ENCODE measurements around the gene ARHGAP10. TPM values are rescaled to one million over a fixed set of nuclear protein-coding genes. Genes with fewer than 3 reads are reported as not detected.

The ARHGAP10 gene
- total RNA-seq, 4 donors from 2014 or later: 26.5 to 117 (median 29.7) TPM

DNA sequence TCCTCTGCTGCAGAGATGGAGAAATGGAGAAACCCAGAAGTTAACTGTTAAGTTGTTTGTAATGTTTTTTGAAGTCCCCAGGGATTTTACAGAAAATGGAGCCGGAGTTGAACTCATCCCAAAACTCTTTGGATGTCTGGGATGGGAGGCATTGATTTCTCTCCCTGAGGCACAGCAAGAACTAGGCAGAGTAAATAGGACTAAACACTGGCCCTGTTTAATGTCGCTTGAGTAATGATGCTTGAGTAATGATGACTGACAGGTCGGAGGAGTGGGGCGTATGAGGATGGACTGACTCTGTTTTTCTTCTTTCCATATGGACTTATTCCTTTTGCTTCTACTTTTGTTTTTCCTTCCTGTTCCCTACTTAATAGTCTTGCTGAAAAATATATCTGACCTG, 69.9 kb downstream of the ARHGAP10 start:
- H3K27me3 ChIP-seq: no peaks in the 10 kb centered on the region
- H3K36me3 ChIP-seq: no peaks in the 10 kb centered on the region
- H3K27ac ChIP-seq: no peak overlapping the region
- 71 to 75% methylated on average over 4 of the region's 4 CpGs for WGBS, 2 donors
- intact Hi-C loops (cut with DNase I): no loop called here
- TF ChIP-seq, protein P1, sequence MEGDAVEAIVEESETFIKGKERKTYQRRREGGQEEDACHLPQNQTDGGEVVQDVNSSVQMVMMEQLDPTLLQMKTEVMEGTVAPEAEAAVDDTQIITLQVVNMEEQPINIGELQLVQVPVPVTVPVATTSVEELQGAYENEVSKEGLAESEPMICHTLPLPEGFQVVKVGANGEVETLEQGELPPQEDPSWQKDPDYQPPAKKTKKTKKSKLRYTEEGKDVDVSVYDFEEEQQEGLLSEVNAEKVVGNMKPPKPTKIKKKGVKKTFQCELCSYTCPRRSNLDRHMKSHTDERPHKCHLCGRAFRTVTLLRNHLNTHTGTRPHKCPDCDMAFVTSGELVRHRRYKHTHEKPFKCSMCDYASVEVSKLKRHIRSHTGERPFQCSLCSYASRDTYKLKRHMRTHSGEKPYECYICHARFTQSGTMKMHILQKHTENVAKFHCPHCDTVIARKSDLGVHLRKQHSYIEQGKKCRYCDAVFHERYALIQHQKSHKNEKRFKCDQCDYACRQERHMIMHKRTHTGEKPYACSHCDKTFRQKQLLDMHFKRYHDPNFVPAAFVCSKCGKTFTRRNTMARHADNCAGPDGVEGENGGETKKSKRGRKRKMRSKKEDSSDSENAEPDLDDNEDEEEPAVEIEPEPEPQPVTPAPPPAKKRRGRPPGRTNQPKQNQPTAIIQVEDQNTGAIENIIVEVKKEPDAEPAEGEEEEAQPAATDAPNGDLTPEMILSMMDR (IDR thresholded peaks at IDR 0.05): no peak
- no peak for TF ChIP-seq POLR2A (IDR thresholded peaks at IDR 0.05)
- no peaks in the 10 kb centered on the region for H3K9me3 ChIP-seq
- peaks cover 0 to 58% (median 25%) of the 10 kb centered on the region in 3 donors for H3K4me1 ChIP-seq
- H3K4me3 ChIP-seq: no peak overlapping the region
- DNase-seq: no peak

DNA sequence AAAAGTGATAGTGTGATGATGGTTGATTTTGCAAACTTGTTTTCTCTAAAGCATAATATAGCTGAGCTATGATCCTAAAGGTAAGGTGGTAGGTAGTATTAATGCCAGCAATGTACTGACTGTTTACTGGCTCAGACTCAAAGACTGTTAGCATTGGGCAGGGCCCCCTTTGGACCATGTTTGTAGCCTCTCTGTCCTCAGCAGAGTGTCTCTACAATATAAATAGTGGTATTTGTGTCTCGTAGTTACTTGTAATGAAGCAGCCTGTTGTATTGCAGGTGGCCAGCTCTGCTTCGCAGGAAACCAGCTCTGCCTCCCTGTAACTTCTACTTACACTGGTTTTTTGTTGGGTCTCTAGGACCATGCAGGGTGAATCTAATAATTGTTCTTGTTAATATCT, 70.5 kb downstream of the ARHGAP10 start:
- Histone ChIP-seq H3K36me3 (no peaks in the 10 kb centered on the region), H3K27me3 (no peaks in the 10 kb centered on the region), H3K27ac (no peak overlapping the region), H3K4me3 (no peak overlapping the region), H3K9me3 (no peaks in the 10 kb centered on the region), H3K4me1 (peaks cover 0 to 58% (median 25%) of the 10 kb centered on the region in 3 donors)
- WGBS, 2 donors: 62 to 85% methylated on average over 2 of the region's 2 CpGs
- TF ChIP-seq POLR2A (IDR thresholded peaks at IDR 0.05): no peak
- TF ChIP-seq, protein P1 (IDR thresholded peaks at IDR 0.05): no peak
- intact Hi-C loops (cut with DNase I): no loop called here
- no peak for DNase-seq

DNA sequence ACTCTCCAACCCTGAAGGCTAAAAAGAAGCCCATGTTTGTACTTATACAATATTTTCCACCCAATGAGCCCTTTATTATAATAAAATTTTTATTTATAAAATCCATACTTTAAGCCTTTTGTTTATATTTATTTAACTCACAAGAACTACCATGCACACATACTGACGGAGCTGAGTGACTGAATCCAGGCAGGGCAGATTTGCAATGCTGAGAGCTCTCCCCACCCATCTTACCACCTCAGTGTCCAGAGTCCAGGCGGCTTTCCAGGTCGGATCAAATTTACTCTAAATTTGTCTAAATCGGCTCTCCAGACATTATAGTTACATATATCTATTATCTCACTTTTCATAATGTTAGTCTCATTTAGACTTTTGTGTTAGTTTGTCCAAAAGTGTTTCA, 74.1 kb downstream of the ARHGAP10 start:
- Histone ChIP-seq H3K36me3 (peaks cover 0 to 6% (median 0%) of the 10 kb centered on the region in 3 donors), H3K4me1 (peaks cover 0 to 51% (median 14%) of the 10 kb centered on the region in 3 donors), H3K27ac (no peak overlapping the region), H3K27me3 (no peaks in the 10 kb centered on the region), H3K4me3 (no peak overlapping the region), H3K9me3 (no peaks in the 10 kb centered on the region)
- no peak for TF ChIP-seq POLR2A (IDR thresholded peaks at IDR 0.05)
- TF ChIP-seq, protein P1 (IDR thresholded peaks at IDR 0.05): no peak
- DNase-seq: no peak
- 90 to 94% methylated on average over 4 of the region's 4 CpGs for WGBS, 2 donors
- intact Hi-C loops (cut with DNase I): no loop called here

DNA sequence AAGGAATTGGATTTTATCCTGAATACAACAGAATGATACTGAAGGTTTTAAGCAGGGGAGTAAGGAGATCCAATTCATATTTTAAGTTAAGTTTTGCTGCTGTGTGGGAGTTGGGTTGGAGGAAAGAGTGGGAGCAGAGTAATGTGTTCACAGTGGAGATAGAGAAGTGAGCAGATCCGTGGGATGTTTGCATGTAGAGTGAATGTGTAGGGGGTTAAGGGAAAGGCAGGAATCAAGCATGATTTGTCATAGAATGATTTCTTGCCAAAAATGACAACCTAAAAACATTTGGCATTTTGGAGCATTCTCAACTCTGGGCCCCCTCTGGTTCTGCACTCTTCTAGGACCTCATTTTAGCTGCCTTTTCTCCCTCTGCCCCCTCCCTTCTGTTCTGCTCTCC, 76.6 kb downstream of the ARHGAP10 start:
- H3K4me3 ChIP-seq: no peak overlapping the region

DNA sequence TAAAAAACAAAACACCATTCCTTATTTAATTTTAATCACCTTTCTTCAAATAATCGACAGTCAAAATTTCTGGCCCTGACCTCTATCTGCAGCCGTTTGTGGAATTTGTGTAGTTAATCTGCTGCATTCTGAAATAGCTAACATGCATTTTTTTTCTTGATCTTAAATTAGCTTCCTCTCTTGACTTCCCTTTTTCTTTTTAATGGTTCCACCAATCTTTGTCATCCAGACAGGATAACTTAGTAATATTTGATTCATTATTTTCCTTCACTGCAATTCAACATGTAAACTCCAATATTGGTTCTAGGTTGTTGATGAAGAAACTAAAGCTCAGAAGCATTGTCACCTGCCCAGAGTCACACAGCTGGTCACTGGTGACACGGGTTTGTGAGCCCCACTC, 77.3 kb downstream of the ARHGAP10 start:
- 48 to 68% methylated on average over 3 of the region's 3 CpGs for WGBS, 2 donors
- TF ChIP-seq, protein P1 (IDR thresholded peaks at IDR 0.05): no peak
- no peak for TF ChIP-seq POLR2A (IDR thresholded peaks at IDR 0.05)
- Histone ChIP-seq H3K36me3 (peaks cover 0 to 9% (median 0%) of the 10 kb centered on the region in 3 donors), H3K27ac (no peak overlapping the region), H3K4me3 (no peak overlapping the region), H3K27me3 (no peaks in the 10 kb centered on the region), H3K9me3 (no peaks in the 10 kb centered on the region), H3K4me1 (peaks cover 10 to 64% (median 25%) of the 10 kb centered on the region in 3 donors)
- DNase-seq: no peak
- intact Hi-C loops (cut with DNase I): no loop called here

More for the DNA sequence above, 76.6 kb downstream of the ARHGAP10 start:
- Histone ChIP-seq H3K27ac (no peak overlapping the region), H3K4me1 (peaks cover 3 to 60% (median 18%) of the 10 kb centered on the region in 3 donors), H3K27me3 (no peaks in the 10 kb centered on the region), H3K36me3 (peaks cover 0 to 9% (median 0%) of the 10 kb centered on the region in 3 donors), H3K9me3 (no peaks in the 10 kb centered on the region)
- no peak for DNase-seq
- WGBS, 2 donors: 53 to 56% methylated on average over 1 of the region's 1 CpG
- intact Hi-C loops (cut with DNase I): no loop called here
- no peak for TF ChIP-seq POLR2A (IDR thresholded peaks at IDR 0.05)
- TF ChIP-seq, protein P1 (IDR thresholded peaks at IDR 0.05): no peak

All from esophagus squamous epithelium (tissue), 5 donors.